HCT116 (cell line): Measurements from ENCODE around the gene MYBPC2. TPM values are rescaled to one million over a fixed set of nuclear protein-coding genes. Genes with fewer than 3 reads are reported as not detected.

Experiments
- ATAC-seq: fragments of 200-7000 bp; cut with Tn5 transposase; 2 replicates; pipeline ENCODE4 v1.9.1; 2020; ENCODE audit warnings: mild to moderate bottlenecking, moderate library complexity
- BruUV-seq: library from RNA; stranded (reverse); fragments of 400-500 nt; replicated peaks from 2 replicates; lab custom pipeline; 2021; lab: Mats Ljungman, UMichigan
- CTCF ChIA-PET: fragments of 300-600 bp; sonication (Branson Sonifier 250); formaldehyde crosslinking; loops from one replicate; lab custom pipeline; 2021; ENCODE audit warnings: antibody characterized with exemption; lab: Charles Lee
- POLR2A ChIA-PET: fragments of 300-600, 350-600 bp; sonication (Branson Sonifier 250); formaldehyde crosslinking; loops from one replicate; lab custom pipeline; 2021; ENCODE audit warnings: antibody characterized with exemption; lab: Charles Lee
- RAD21 ChIA-PET, 2 experiments: fragments of 300-600 bp; sonication (Branson Sonifier 250); formaldehyde crosslinking; loops; one replicate each; lab custom pipeline; 2023; ENCODE audit warnings: low total read pairs in 2 of 2; ENCODE audit not compliant: uncharacterized antibody in 2 of 2, unreplicated experiment in 2 of 2, low non-redundant PET in 1 of 2; lab: Charles Lee
- DNase-seq: peaks from one replicate; pipeline ENCODE4 v3.0.0-alpha.2; 2010; ENCODE audit warnings: low read depth, low spot score
- H2AFZ ChIP-seq: fragments of 200-600 bp; shearing (Covaris generic), sonication (generic); 2 replicates; pipeline ENCODE4 v1.6.1; 2017; ENCODE audit warnings: low read depth, mixed run types, mixed read lengths, antibody characterized with exemption, low read length; ENCODE audit not compliant: poor library complexity, severe bottlenecking
- H3K27ac ChIP-seq: 2 replicates; pipeline ENCODE4 v1.5.1; 2012; ENCODE audit warnings: low read depth, low read length
- H3K27me3 ChIP-seq: fragments of 200-600 bp; sonication (generic); 2 replicates; pipeline ENCODE4 v1.6.1; 2016; ENCODE audit warnings: mixed run types, low read length, mixed read lengths; ENCODE audit not compliant: insufficient read depth
- H3K36me3 ChIP-seq, 2 experiments: fragments of 200-500 bp in 1 of 2; fragments of 200-600 bp in 1 of 2; sonication (Bioruptor generic) in 1 of 2; sonication (generic) in 1 of 2; 2 replicates each; pipeline versions ENCODE4 v1.5.1 to v1.6.1; 2014 to 2016; ENCODE audit warnings: low read length in 2 of 2, inconsistent platforms in 1 of 2, mixed read lengths in 1 of 2, mixed run types in 1 of 2; ENCODE audit not compliant: insufficient read depth in 2 of 2, control insufficient read depth in 1 of 2
- H3K4me1 ChIP-seq, 2 experiments: fragments of 200-600 bp in 1 of 2; sonication (generic) in 1 of 2; 2 replicates each; pipeline versions ENCODE4 v1.5.1 to v1.6.1; 2012 to 2017; ENCODE audit warnings: low read length in 2 of 2, inconsistent platforms in 1 of 2, mild to moderate bottlenecking in 1 of 2, mixed read lengths in 1 of 2, mixed run types in 1 of 2, moderate library complexity in 1 of 2; ENCODE audit not compliant: insufficient read depth in 2 of 2, control insufficient read depth in 1 of 2
- H3K4me2 ChIP-seq: fragments of 200-600 bp; sonication (generic); 2 replicates; pipeline ENCODE4 v1.6.1; 2017; ENCODE audit warnings: mixed run types, low read length, mixed read lengths
- H3K4me3 ChIP-seq, 2 experiments: fragments of 200-600 bp in 1 of 2; sonication (generic) in 1 of 2; replicated peaks in 1 of 2; 2 replicates each; pipeline ENCODE4 v1.5.1; 2011 to 2016; ENCODE audit warnings: low read length in 2 of 2, control low read depth in 1 of 2, low read depth in 1 of 2, mild to moderate bottlenecking in 1 of 2, mixed read lengths in 1 of 2, mixed run types in 1 of 2
- H3K79me2 ChIP-seq: fragments of 200-600 bp; sonication (generic); 2 replicates; pipeline ENCODE4 v1.6.1; 2017; ENCODE audit warnings: mild to moderate bottlenecking, mixed run types, low read length, moderate library complexity, mixed read lengths; ENCODE audit not compliant: insufficient read depth
- H3K9ac ChIP-seq: fragments of 200-600 bp; sonication (generic); 2 replicates; pipeline ENCODE4 v1.6.1; 2016; ENCODE audit warnings: low read length, mixed read lengths
- H3K9me2 ChIP-seq: fragments of 200-600 bp; sonication (generic), shearing (Covaris generic); 2 replicates; pipeline ENCODE4 v1.6.1; 2017; ENCODE audit warnings: mixed run types, mild to moderate bottlenecking, moderate library complexity; ENCODE audit not compliant: insufficient read depth
- H3K9me3 ChIP-seq, 2 experiments: fragments of 200-500 bp in 1 of 2; fragments of 200-600 bp in 1 of 2; sonication (Bioruptor generic) in 1 of 2; sonication (generic) in 1 of 2; 2 replicates each; pipeline ENCODE4 v1.6.1; 2014 to 2017; ENCODE audit warnings: low read length in 2 of 2, mixed read lengths in 2 of 2, inconsistent platforms in 1 of 2, low read depth in 1 of 2, mild to moderate bottlenecking in 1 of 2, mixed run types in 1 of 2, moderate library complexity in 1 of 2; ENCODE audit not compliant: control insufficient read depth in 1 of 2, insufficient read depth in 1 of 2
- H4K20me1 ChIP-seq: fragments of 200-600 bp; sonication (generic), shearing (Covaris generic); 2 replicates; pipeline ENCODE4 v1.6.1; 2017; ENCODE audit warnings: mixed run types, mild to moderate bottlenecking, moderate library complexity; ENCODE audit not compliant: insufficient read depth
- CBX3 ChIP-seq: IDR thresholded peaks from 2 replicates; pipeline ENCODE4 v1.6.1; 2012; ENCODE audit warnings: low read depth
- ELF1 ChIP-seq: IDR thresholded peaks from 2 replicates; pipeline ENCODE4 v1.6.1; 2012; ENCODE audit warnings: low read depth, borderline replicate concordance
- JUND ChIP-seq: IDR thresholded peaks from 2 replicates; pipeline ENCODE4 v1.6.1; 2012
- POLR2A ChIP-seq: IDR thresholded peaks from 2 replicates; pipeline ENCODE4 v1.7.0; 2011; ENCODE audit warnings: borderline replicate concordance; ENCODE audit not compliant: insufficient read depth, insufficient read length; ENCODE audit errors: extremely low read depth
- POLR2AphosphoS5 ChIP-seq: IDR thresholded peaks from 2 replicates; pipeline ENCODE4 v1.6.1; 2011; ENCODE audit warnings: mild to moderate bottlenecking, low read depth, low read length, moderate library complexity
- REST ChIP-seq: IDR thresholded peaks from 2 replicates; pipeline ENCODE4 v1.6.1; 2012; ENCODE audit warnings: low read depth
- SIN3A ChIP-seq: IDR thresholded peaks from 2 replicates; pipeline ENCODE4 v1.6.1; 2012; ENCODE audit warnings: low read depth
- YY1 ChIP-seq: IDR thresholded peaks from 2 replicates; pipeline ENCODE4 v1.6.1; 2011; ENCODE audit warnings: low read length, low read depth, moderate library complexity, mild to moderate bottlenecking; ENCODE audit not compliant: insufficient replicate concordance; ENCODE audit errors: extremely low read depth
- ZFX ChIP-seq: fragments of 450-650 bp; IDR thresholded peaks from 2 replicates; pipeline ENCODE4 v1.6.1; 2017
- intact Hi-C: fragments of 100-400 bp; cut with micrococcal nuclease; formaldehyde crosslinking; loops from 2 replicates; pipeline ENCODE4 v1.10.0; 2022
- total RNA-seq: library from RNA; stranded (reverse); gene quantifications from one replicate; pipeline ENCODE4 v1.2.1, GENCODE V29; 2021; ENCODE audit not compliant: unreplicated experiment
- TF ChIP-seq, protein P1 (sequence below): IDR thresholded peaks from 2 replicates; pipeline ENCODE4 v1.6.1; 2012
- TF ChIP-seq, protein P2 (sequence below): IDR thresholded peaks from 2 replicates; pipeline ENCODE4 v1.6.1; 2012

MYBPC2 gene
- total RNA-seq, 1 experiment from 2014 or later: not detected

DNA sequence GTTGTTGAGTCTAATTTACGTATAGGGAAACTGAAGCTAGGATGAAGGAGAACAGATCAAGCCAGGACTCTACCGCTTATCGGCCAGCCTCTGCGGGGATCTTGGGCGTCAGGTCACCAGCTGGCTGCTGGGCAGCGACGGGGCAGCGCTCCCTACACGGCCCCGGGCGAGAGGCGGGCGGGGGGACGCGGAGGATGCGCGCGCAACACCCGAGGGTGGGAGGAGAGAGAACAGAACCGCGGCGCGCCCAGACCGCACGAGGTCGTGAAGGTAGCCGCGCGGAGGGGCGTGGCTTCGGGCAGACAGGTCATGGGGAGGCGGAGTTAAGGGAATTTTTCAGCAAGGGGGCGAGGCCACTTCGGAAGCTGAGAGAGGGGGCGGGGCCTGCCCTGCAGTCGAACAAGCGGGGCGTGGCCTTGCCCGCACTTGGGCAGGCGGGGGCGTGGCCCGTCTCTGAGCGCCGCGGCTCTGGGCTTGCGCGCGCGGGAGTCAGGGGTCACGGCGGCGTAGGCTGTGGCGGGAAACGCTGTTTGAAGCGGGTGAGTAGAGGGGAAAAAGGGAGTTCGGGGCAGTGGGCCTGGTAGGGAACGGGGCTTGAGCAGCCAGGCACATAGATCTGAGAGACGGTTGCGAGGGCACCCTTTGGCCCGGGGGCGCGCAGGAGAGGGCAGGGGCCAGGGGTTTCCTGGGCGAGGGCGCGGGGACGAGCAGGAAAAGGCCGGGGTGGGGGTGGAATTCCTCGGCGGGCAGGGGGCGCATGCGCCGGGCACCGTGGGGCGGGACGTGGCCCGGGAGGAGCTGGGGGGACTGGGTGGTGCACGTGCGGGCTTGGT is 48.6 kb upstream of the MYBPC2 start, which contains the start of gene POLD1 (continued):
- TF ChIP-seq REST (no peak), POLR2A (peak; percentile 89), ZFX (no peak; the same call in 1 of the 2 replicates), CBX3 (no peak)

- TF ChIP-seq JUND (no peak), ZFX (peak; percentile 20; the same call in 1 of the 2 replicates), POLR2AphosphoS5 (0 out of 2 replicates have a peak, but pooled peaks have one; percentile 4), YY1 (no peak), SIN3A (peak; percentile 35; the same call in 1 of the 2 replicates), ELF1 (no peak), POLR2A (no peak)
- TF ChIP-seq, protein P1, sequence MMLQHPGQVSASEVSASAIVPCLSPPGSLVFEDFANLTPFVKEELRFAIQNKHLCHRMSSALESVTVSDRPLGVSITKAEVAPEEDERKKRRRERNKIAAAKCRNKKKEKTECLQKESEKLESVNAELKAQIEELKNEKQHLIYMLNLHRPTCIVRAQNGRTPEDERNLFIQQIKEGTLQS: no peak
- TF ChIP-seq, protein P2, sequence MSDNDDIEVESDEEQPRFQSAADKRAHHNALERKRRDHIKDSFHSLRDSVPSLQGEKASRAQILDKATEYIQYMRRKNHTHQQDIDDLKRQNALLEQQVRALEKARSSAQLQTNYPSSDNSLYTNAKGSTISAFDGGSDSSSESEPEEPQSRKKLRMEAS: 0 out of 2 replicates have a peak, but pooled peaks have one; percentile 44
- no peaks in the 10 kb centered on the region for H3K9me3 ChIP-seq
- H3K4me3 ChIP-seq: peak overlapping the region; percentile 49 to 71
- peaks cover 57% of the 10 kb centered on the region for H3K79me2 ChIP-seq
- intact Hi-C loops: no loop called here
- peaks cover 14 to 27% of the 10 kb centered on the region in 2 experiments; a peak in 2 of 4 replicates for H3K36me3 ChIP-seq
- POLR2A ChIA-PET: interaction anchor here (1.0 to 1.4 kb wide), 3 partner anchors 9 to 81 kb away, joined by 3 to 5 read pairs (median 4); partner anchors contain the start of gene NR1H2
- RAD21 ChIA-PET: no interaction called here
- CTCF ChIA-PET: interaction anchor here (1.2 kb wide), 1 partner anchor 56 kb away, joined by 3 read pairs; the partner anchor contains the start of gene KCNC3
- H2AFZ ChIP-seq: no peak overlapping the region
- H3K9ac ChIP-seq: peak overlapping the region; percentile 81
- H3K9me2 ChIP-seq: no peaks in the 10 kb centered on the region
- ATAC-seq: no peak
- peak overlapping the region; percentile 71 for H3K27ac ChIP-seq
- peaks cover 11 to 16% of the 10 kb centered on the region in 2 experiments; a peak in 3 of 4 replicates for H3K4me1 ChIP-seq
- no peaks in the 10 kb centered on the region for H4K20me1 ChIP-seq
- BruUV-seq: TSS peak; percentile 45
- no peaks in the 10 kb centered on the region for H3K27me3 ChIP-seq
- no peak for DNase-seq
- peak overlapping the region; percentile 82 for H3K4me2 ChIP-seq
These were observed 47.8 kb upstream of the MYBPC2 start for GRCh38 chr19:50384685-50385535.
